ENCODE measurements around the gene AGPAT3.
A peak's percentile ranks its signal among the peaks of the same experiment; 100 is the strongest.

The AGPAT3 gene

GRCh38 chr21:44012474-44013379, 147.7 kb downstream of the AGPAT3 start (continued):
- no peak for TF ChIP-seq ZNF148 (tag by site-specific recombination; IDR thresholded peaks at IDR 0.05; ENCODE audit: borderline replicate concordance)
- TF ChIP-seq ZNF274 (IDR thresholded peaks at IDR 0.05; ENCODE audit: low read length): no peak
- TF ChIP-seq ZNF274 (tag by site-specific recombination; IDR thresholded peaks at IDR 0.05; ENCODE audit: borderline replicate concordance): no peak
- TF ChIP-seq ZFP3 (tag by site-specific recombination; IDR thresholded peaks at IDR 0.05; ENCODE audit: low read depth): no peak
- no peak for TF ChIP-seq ZNF423 (tag by site-specific recombination; IDR thresholded peaks at IDR 0.05)
- no peak for TF ChIP-seq OVOL3 (tag by site-specific recombination; IDR thresholded peaks at IDR 0.05)
- no peak for TF ChIP-seq ZNF18 (tag by site-specific recombination; IDR thresholded peaks at IDR 0.05)
- TF ChIP-seq ZBTB8A (tag by site-specific recombination; IDR thresholded peaks at IDR 0.05): peak; percentile 91
- TF ChIP-seq ZNF677 (tag by site-specific recombination; IDR thresholded peaks at IDR 0.05): peak; percentile 52
- TF ChIP-seq MZF1 (tag by site-specific recombination; IDR thresholded peaks at IDR 0.05; ENCODE audit: borderline replicate concordance): no peak
- no peak for TF ChIP-seq ZNF24 (tag by site-specific recombination; IDR thresholded peaks at IDR 0.05)
- no peak for TF ChIP-seq ZNF664 (tag by site-specific recombination; IDR thresholded peaks at IDR 0.05)
- no peak for TF ChIP-seq ZNF26 (tag by site-specific recombination; IDR thresholded peaks at IDR 0.05)
- TF ChIP-seq ZNF175 (tag by site-specific recombination; IDR thresholded peaks at IDR 0.05): no peak

GRCh38 chr21:44013380-44014088, 148.5 kb downstream of the AGPAT3 start:
- ChIA-PET CTCF (interaction anchor here (0.7 to 1.2 kb wide), 6 partner anchors 13 to 1268 kb away, joined by 3 to 6 read pairs (median 4); no protein-coding TSS in a partner anchor), POLR2A (interaction anchor here (0.9 kb wide), 1 partner anchor 8 kb away, joined by 4 read pairs; no protein-coding TSS in a partner anchor)
- no peaks in the 10 kb centered on the region for H3K36me3 ChIP-seq (ENCODE audit: control insufficient read depth in 2 of 2, insufficient read depth in 1 of 2, low read length in 2 of 2)
- H3K27ac ChIP-seq (ENCODE audit: extremely low read depth, low read depth, low read length): peak overlapping the region; percentile 43
- H3K9me3 ChIP-seq (ENCODE audit: control insufficient read depth, insufficient read depth, low read depth, low read length): no peaks in the 10 kb centered on the region
- peak overlapping the region; percentile 81 for H3K4me3 ChIP-seq (ENCODE audit: low read depth, low read length)
- H3K4me1 ChIP-seq (ENCODE audit: control insufficient read depth, insufficient read depth, low read length): peaks cover 41% of the 10 kb centered on the region
- TF ChIP-seq ZNF169 (tag by site-specific recombination; IDR thresholded peaks at IDR 0.05) (no peak), ZNF488 (tag by site-specific recombination; IDR thresholded peaks at IDR 0.05) (no peak), ZNF211 (tag by site-specific recombination; IDR thresholded peaks at IDR 0.05; ENCODE audit: low read depth) (no peak), SCRT1 (tag by site-specific recombination; IDR thresholded peaks at IDR 0.05; ENCODE audit: borderline replicate concordance) (no peak), ZNF837 (tag by site-specific recombination; IDR thresholded peaks at IDR 0.05) (no peak), SETDB1 (IDR thresholded peaks at IDR 0.05; ENCODE audit: insufficient read length, low read length) (no peak), ZNF366 (tag by site-specific recombination; conservative IDR thresholded peaks at IDR 0.05) (peak; percentile 53; the same call in 1 of the 2 replicates), TCF7L2 (IDR thresholded peaks at IDR 0.05; ENCODE audit: borderline replicate concordance, low read depth, low read length) (no peak), ZXDB (tag by site-specific recombination; IDR thresholded peaks at IDR 0.05) (peak; percentile 50; the same call in 1 of the 2 replicates), ZNF530 (tag by site-specific recombination; IDR thresholded peaks at IDR 0.05; ENCODE audit: low read depth) (no peak), OSR2 (tag by site-specific recombination; IDR thresholded peaks at IDR 0.05) (no peak), ZNF600 (tag by site-specific recombination; IDR thresholded peaks at IDR 0.05) (peak; percentile 28), ZNF785 (tag by site-specific recombination; IDR thresholded peaks at IDR 0.05) (no peak), ZNF658 (tag by site-specific recombination; IDR thresholded peaks at IDR 0.05) (no peak), ZNF341 (tag by site-specific recombination; IDR thresholded peaks at IDR 0.05; ENCODE audit: low read depth) (no peak), ZBTB1 (tag by site-specific recombination; IDR thresholded peaks at IDR 0.05) (no peak), ZNF544 (tag by site-specific recombination; IDR thresholded peaks at IDR 0.05) (no peak), MZF1 (tag by site-specific recombination; IDR thresholded peaks at IDR 0.05; ENCODE audit: borderline replicate concordance) (no peak)
